Type B pancreatic cell (in vitro differentiated cells): ENCODE results near the gene IL31RA. TPM values are rescaled to one million over a fixed set of nuclear protein-coding genes. Genes with fewer than 3 reads are reported as not detected.

Source experiments
- DNase-seq: peaks from one replicate; pipeline ENCODE4 v3.0.0; 2021; ENCODE audit warnings: mixed read lengths; ENCODE audit not compliant: unreplicated experiment; ENCODE audit errors: extremely low spot score
- H3K27ac Mint-ChIP-seq: 2 replicates; pipeline ENCODE4 v1.8.0; 2021; ENCODE audit warnings: mild to moderate bottlenecking, mixed read lengths
- H3K27me3 Mint-ChIP-seq: 2 replicates; pipeline ENCODE4 v1.8.0; 2021; ENCODE audit warnings: mixed read lengths
- H3K36me3 Mint-ChIP-seq: 2 replicates; pipeline ENCODE4 v1.8.0; 2021; ENCODE audit warnings: mixed read lengths
- H3K4me1 Mint-ChIP-seq: one replicate; pipeline ENCODE4 v1.8.0; 2021; ENCODE audit warnings: mixed read lengths; ENCODE audit not compliant: unreplicated experiment
- H3K4me3 Mint-ChIP-seq: 2 replicates; pipeline ENCODE4 v1.8.0; 2021; ENCODE audit warnings: mild to moderate bottlenecking, mixed read lengths
- H3K9me3 Mint-ChIP-seq: 2 replicates; pipeline ENCODE4 v1.8.0; 2021; ENCODE audit warnings: mixed read lengths
- CTCF ChIP-seq: fragments of 200-600 bp; sonication (generic); conservative IDR thresholded peaks from 2 replicates; pipeline ENCODE4 v1.5.0; 2021; ENCODE audit warnings: antibody characterized with exemption, mild to moderate bottlenecking
- total RNA-seq: library from RNA; stranded (reverse); gene quantifications from 2 replicates; pipeline ENCODE4 v1.2.1, GENCODE V29; 2021; ENCODE audit warnings: low replicate concordance

IL31RA gene
- total RNA-seq, 1 donor from 2014 or later: not detected

DNA sequence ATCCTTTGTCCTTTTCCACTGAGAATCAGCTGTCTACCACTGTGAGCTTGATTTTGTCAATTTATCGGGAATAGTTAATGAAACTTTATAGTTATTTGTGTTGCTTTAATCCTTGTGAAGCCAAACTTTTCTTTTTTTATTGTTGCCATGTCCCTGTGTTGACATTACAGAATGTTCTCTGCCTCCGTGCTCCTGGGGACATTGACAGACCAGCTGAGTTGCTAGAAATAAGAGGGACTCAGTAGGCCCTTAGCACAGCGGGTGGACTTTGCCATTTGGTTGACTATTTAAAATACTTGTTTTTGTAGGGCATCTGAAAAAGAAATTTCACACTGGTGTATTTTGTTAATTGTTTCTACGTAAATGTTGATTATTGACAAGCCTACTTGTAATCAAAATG, 70.5 kb downstream of the IL31RA start:
- DNase-seq: no peak
- Mint-ChIP-seq H3K27me3 (no peaks in the 10 kb centered on the region), H3K4me3 (no peak overlapping the region), H3K27ac (no peak overlapping the region), H3K9me3 (no peaks in the 10 kb centered on the region), H3K36me3 (no peaks in the 10 kb centered on the region), H3K4me1 (peaks cover 4% of the 10 kb centered on the region)
- no peak for TF ChIP-seq CTCF

DNA sequence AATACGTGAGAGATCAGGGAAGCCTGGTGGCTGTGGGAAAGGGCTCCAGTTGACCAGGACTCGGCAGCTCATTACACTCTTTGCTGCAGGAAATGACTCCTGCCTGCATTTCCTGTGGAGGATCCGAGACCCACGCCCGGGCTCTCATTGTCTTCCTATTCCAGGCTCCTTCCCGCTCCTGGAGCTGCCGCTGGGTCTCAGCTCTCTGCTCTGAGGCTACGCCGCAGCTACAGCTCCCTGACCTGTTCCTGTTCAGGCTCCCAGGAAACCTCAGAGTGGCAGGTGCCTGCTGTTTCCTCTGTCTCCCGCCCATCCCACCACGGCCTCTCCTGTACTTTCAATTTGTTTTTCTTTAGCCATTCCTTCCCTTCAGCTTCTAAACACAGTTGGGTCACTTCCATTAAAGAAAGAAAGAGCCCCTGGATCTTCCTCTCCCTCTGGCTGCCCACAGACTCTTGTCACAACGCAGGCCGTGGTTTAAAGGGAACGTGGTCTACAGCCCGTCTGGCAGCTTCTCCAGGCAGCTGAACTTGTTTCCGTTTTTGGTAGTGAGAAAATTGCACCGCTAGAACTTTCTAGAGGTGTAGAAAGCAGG, 72.1 kb downstream of the IL31RA start:
- Mint-ChIP-seq H3K4me3 (no peak overlapping the region), H3K4me1 (peaks cover 4% of the 10 kb centered on the region), H3K9me3 (no peaks in the 10 kb centered on the region), H3K27ac (no peak overlapping the region), H3K27me3 (no peaks in the 10 kb centered on the region), H3K36me3 (no peaks in the 10 kb centered on the region)
- DNase-seq: no peak
- no peak for TF ChIP-seq CTCF

DNA sequence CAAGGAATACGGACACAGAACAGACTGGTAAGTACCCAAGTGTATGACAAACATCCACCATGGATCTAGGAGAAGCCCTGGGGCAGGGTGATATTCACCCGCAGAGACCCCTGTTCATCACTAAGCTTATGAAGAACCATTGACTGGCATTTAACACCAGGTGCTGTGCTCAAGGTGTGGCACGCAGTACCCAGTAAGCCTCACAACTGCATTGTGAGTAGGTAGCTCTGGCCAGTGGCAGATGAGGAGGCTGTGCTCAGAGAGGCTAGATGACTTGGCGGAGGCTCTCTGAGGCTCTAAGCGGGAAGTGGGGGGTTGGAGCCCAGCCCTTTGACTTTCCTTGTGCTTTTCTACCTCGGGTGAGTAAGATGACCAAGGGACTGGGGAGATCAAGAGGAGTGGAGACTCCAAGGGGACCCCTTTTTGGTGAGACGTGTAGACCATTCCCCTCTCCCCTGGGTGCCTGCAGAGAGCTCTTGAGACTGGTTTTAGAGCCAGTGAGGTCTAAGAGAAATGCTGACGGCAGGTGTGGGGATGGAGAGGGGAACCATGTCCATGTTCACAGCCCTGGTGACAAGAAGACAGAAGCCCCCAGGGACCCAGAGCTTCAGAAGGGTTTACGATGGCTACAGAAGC, 72.8 kb downstream of the IL31RA start:
- DNase-seq: no peak
- no peak for TF ChIP-seq CTCF
- no peaks in the 10 kb centered on the region for H3K27me3 Mint-ChIP-seq
- H3K4me1 Mint-ChIP-seq: peaks cover 4% of the 10 kb centered on the region
- no peaks in the 10 kb centered on the region for H3K36me3 Mint-ChIP-seq
- H3K9me3 Mint-ChIP-seq: no peaks in the 10 kb centered on the region
- no peak overlapping the region for H3K27ac Mint-ChIP-seq
- no peak overlapping the region for H3K4me3 Mint-ChIP-seq

DNA sequence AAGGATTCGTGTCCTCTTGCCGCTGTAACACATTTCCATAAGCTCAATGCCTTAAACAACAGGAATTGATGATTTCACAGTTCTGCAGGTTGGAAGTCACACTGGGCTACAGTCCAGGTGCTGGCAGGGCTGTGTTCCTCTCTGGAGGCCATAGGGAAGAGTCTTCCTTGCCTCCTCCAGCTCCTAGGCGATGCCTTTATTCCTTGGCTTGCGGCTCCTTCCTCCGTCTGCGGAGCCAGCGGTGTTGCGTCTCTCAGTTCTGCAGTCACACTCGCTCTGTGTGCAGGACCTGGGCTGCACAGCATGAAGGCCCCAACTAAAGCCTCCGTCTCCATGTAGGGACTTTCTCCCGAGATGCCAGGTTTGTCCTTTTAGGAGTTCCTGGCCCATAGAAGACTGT, 73.6 kb downstream of the IL31RA start:
- H3K27ac Mint-ChIP-seq: no peak overlapping the region
- no peak for TF ChIP-seq CTCF
- no peaks in the 10 kb centered on the region for H3K36me3 Mint-ChIP-seq
- H3K4me1 Mint-ChIP-seq: peaks cover under 1% of the 10 kb centered on the region
- H3K27me3 Mint-ChIP-seq: no peaks in the 10 kb centered on the region
- H3K4me3 Mint-ChIP-seq: no peak overlapping the region
- no peak for DNase-seq
- H3K9me3 Mint-ChIP-seq: no peaks in the 10 kb centered on the region

- DNase-seq: no peak
- Mint-ChIP-seq H3K27me3 (no peaks in the 10 kb centered on the region), H3K4me1 (peaks cover 4% of the 10 kb centered on the region)
These were observed 74.0 kb downstream of the IL31RA start for GRCh38 chr5:55925181-55925580.

More at GRCh38 chr5:55925181-55925580, 74.0 kb downstream of the IL31RA start:
- Mint-ChIP-seq H3K4me3 (no peak overlapping the region), H3K27ac (no peak overlapping the region), H3K9me3 (no peaks in the 10 kb centered on the region), H3K36me3 (no peaks in the 10 kb centered on the region)
- no peak for TF ChIP-seq CTCF
